ENCODE results near the gene NCK2.

GRCh38 chr2:105857076-105857740 lies 112.5 kb downstream of the NCK2 start:
- no peak for TF ChIP-seq POLR2A (IDR thresholded peaks at IDR 0.05)
- TF ChIP-seq CTCF (IDR thresholded peaks at IDR 0.05) = no peak

All from vagina (tissue), 2 donors.